Activated naive CD4-positive, alpha-beta T cell treated with anti-CD3 and anti-CD28 coated beads, Interleukin-2, amount 50 U/mL, for 72 hours (primary cell): ENCODE results near the gene RPLP2. TPM values are rescaled to one million over a fixed set of nuclear protein-coding genes. Genes with fewer than 3 reads are reported as not detected.
A peak's percentile ranks its signal among the peaks of the same experiment; 100 is the strongest.

Experiments used
- ATAC-seq, 2 donors: fragments of 150-1000 bp; cut with Tn5 transposase; 2 replicates each; pipeline ENCODE4 v1.10.0; 2021; ENCODE audit warnings: mild to moderate bottlenecking in 2 of 2, moderate library complexity in 2 of 2
- DNase-seq, 2 donors: peaks; one replicate each; pipeline ENCODE4 v3.0.0; 2021 to 2022; ENCODE audit warnings: low spot score in 2 of 2
- H3K27ac Mint-ChIP-seq, 2 donors: one replicate each; pipeline ENCODE4 v1.8.0; 2022; ENCODE audit warnings: mild to moderate bottlenecking in 2 of 2, mixed read lengths in 2 of 2
- H3K36me3 Mint-ChIP-seq, 2 donors: one replicate each; pipeline ENCODE4 v1.8.0; 2022; ENCODE audit warnings: mixed read lengths in 2 of 2
- H3K9me3 Mint-ChIP-seq, 2 donors: one replicate each; pipeline ENCODE4 v1.8.0; 2022; ENCODE audit warnings: mixed read lengths in 2 of 2
- total RNA-seq, 2 donors: library from RNA; stranded (reverse); gene quantifications; one replicate each; pipeline ENCODE4 v1.2.3, GENCODE V29; 2022

Gene RPLP2
- total RNA-seq, 2 donors from 2014 or later, result 3,020 to 3,653 TPM

DNA sequence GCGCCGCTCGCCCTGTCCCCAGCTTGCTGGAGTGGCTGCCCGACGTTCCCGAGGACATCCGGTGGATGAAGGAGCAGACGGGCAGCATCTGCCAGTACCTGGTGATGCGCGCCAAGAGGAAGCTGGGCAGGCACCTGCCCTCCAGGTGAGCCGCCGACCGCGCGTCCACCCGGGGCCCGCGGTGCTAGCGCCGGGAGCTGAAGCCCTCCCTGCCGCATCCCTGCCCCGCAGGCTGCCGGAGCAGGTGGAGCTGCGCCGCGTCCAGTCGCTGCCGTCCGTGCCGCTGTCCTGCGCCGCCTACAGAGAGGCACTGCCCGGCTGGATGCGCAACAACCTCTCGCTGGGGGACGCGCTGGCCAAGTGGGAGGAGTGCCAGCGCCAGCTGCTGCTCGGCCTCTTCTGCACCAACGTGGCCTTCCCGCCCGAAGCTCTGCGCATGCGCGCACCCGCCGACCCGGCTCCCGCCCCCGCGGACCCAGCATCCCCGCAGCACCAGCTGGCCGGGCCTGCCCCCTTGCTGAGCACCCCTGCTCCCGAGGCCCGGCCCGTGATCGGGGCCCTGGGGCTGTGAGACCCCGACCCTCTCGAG is 14.6 kb downstream of the RPLP2 start:
- DNase-seq (no peak), ATAC-seq (no peak)
- Mint-ChIP-seq H3K9me3 (no peaks in the 10 kb centered on the region), H3K36me3 (peaks cover 5 to 7% of the 10 kb centered on the region in 2 donors), H3K27ac (no peak overlapping the region)

DNA sequence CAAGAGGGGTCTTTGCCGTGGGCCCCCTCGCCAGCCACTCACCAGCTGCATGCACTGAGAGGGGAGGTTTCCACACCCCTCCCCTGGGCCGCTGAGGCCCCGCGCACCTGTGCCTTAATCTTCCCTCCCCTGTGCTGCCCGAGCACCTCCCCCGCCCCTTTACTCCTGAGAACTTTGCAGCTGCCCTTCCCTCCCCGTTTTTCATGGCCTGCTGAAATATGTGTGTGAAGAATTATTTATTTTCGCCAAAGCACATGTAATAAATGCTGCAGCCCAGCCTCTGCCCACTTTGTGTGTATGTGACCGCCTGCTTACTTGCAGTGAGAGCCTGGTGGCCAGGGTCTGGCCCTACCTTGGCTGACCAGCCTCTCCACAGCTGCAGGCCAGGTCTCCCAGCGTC is 15.2 kb downstream of the RPLP2 start:
- DNase-seq (no peak), ATAC-seq (no peak)
- peaks cover 5 to 7% of the 10 kb centered on the region in 2 donors for H3K36me3 Mint-ChIP-seq
- H3K27ac Mint-ChIP-seq, result no peak overlapping the region
- H3K9me3 Mint-ChIP-seq, result no peaks in the 10 kb centered on the region

DNA sequence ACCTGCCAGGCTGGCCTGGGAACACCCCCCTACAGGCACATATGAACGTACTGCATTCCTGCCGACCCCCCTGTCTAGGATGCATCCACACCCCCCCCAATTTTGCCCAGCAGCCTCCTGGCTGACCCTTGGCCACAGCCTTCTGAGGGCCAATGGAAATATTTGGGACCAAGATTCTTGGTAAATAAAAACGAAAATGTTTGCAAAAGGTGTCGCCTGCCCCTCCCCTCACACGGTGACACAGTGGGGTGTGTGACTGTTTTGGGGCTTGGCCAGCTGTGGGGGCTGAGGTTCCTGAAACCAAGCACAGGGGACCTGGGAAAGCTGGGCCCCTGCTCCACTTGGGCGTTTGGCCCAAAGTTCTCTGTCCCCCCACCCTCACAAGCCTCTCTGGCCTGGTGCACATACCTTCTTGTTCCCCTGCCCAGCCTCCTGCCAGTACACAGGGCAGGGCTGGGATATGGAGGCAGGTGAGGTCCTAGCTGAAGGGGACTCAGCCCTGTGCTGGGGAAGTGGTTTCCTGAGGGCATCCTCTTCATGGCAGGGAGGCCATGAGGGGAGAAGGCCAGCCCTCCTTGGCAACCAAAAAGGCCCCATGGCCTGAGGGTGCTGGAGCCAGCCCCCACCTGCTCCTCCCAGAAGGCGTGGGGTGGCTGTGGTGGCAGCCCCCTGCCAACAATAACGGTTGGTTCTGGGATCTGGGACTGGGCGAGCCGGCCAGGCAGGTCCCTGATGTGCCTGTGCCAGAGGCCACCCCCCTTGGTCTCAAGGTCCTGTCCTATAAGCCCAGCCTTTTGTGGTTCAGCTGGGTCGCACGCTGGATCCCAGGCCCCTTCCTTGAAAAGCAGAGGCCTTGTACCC is 15.8 kb downstream of the RPLP2 start:
- DNase-seq (no peak), ATAC-seq (no peak)
- no peaks in the 10 kb centered on the region for H3K9me3 Mint-ChIP-seq
- no peak overlapping the region for H3K27ac Mint-ChIP-seq
- H3K36me3 Mint-ChIP-seq, result peaks cover 5 to 7% of the 10 kb centered on the region in 2 donors

DNA sequence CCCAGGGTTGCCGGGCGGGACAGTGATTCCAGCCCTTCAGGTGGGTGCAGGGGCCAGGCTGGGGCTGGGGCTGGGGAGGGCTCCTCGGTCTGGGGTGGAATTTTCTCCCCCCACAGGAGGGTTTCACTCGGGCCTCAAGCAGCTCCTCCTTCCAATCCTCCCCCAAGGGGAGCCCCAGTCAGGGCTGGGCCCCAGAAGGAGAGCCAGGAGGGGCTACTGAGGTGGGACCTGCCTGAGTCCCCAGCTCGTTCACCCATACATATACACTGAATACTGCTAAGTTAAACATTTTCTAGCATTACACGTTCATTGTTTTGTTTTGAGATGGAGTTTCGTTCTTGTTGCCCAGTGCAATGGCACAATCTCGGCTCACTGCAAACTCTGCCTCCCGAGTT is 16.5 kb downstream of the RPLP2 start:
- H3K27ac Mint-ChIP-seq, result no peak overlapping the region
- ATAC-seq, result no peak
- peaks cover 5 to 7% of the 10 kb centered on the region in 2 donors for H3K36me3 Mint-ChIP-seq
- no peak for DNase-seq
- no peaks in the 10 kb centered on the region for H3K9me3 Mint-ChIP-seq

DNA sequence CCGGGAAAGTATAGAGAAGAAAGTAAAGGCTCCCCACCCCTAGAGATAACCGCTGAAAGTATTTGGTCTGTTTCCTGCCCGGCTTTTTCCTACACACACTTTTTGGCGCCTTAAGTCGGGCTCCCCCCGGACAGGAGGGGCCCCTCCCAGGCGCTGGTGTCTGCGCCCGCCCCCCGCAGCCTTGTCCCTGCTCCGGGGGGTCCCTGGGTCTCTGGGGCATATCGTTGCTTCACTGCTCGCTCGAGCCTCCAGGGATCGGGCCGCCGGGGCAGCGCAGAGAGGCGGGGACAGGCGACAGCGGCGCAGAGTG is 17.0 kb downstream of the RPLP2 start:
- Mint-ChIP-seq H3K36me3 (peaks cover 5 to 7% of the 10 kb centered on the region in 2 donors), H3K27ac (no peak overlapping the region), H3K9me3 (no peaks in the 10 kb centered on the region)
- DNase-seq, result no peak
- ATAC-seq, result peak; percentile 1 to 17

DNA sequence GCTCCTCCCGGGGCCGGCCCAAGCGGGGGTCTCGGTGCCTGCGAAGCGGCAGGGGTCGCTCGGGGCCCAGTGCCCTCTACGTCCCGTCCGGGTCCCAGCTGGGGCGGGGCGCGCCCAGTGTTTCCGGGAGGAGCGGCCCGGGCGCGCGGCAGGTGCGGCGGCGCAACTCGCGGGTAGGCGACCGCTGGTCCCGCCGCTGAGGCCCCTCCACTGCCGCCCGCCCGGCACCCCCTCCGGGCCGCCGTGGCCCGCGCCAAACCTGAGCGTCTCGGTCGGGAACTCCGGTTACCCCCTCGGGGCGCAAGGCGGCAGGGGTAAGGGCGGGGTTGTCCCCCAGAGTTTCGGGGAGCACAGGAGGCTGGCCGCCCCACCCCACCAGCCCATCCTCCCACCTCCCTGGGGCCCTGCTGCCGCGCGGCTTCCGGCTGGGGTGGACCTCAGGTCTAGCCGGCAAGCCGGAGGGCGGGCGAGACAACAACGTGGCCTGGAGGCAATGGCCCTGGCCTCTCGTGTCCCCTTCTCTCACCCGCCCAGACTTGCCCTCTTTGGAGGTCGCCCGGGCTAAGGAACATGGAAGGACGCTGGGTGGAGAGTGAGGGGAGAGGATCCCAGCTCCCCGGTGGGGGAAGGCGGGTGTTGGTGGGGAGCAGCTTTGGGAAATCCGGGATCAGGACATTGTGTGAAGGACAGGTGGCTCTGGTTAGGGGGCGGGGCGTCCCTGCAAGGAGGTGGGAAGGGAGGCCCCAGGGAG is 17.6 kb downstream of the RPLP2 start:
- H3K27ac Mint-ChIP-seq, result no peak overlapping the region
- ATAC-seq (peak; percentile 4 to 49), DNase-seq (no peak)
- no peaks in the 10 kb centered on the region for H3K9me3 Mint-ChIP-seq
- H3K36me3 Mint-ChIP-seq, result peaks cover 5 to 7% of the 10 kb centered on the region in 2 donors

DNA sequence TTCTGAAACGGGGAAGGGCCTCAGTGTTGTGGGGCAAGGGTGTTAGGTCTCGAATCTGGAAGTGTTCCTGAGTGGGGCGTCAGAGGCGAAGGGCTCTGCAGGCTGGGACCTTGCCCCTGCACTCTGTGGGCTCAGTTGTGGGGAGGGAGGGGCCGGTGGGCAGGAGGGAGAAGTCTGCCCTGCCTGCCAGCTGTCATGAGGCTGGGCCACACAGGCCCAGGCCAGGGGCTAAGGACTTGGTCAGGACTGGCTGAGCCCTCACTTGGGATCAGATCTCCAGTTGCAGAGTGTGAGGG is 18.1 kb downstream of the RPLP2 start, which contains the start of gene CRACR2B:
TSS of gene CRACR2B (plus strand) at position 23 of the 296 bp plus-strand sequence. CDS start 689 bp downstream, outside the sequence.
- no peak for ATAC-seq
- Mint-ChIP-seq H3K36me3 (peaks cover 5 to 7% of the 10 kb centered on the region in 2 donors), H3K9me3 (no peaks in the 10 kb centered on the region), H3K27ac (no peak within 1 kb of the TSS)
- no peak for DNase-seq

DNA sequence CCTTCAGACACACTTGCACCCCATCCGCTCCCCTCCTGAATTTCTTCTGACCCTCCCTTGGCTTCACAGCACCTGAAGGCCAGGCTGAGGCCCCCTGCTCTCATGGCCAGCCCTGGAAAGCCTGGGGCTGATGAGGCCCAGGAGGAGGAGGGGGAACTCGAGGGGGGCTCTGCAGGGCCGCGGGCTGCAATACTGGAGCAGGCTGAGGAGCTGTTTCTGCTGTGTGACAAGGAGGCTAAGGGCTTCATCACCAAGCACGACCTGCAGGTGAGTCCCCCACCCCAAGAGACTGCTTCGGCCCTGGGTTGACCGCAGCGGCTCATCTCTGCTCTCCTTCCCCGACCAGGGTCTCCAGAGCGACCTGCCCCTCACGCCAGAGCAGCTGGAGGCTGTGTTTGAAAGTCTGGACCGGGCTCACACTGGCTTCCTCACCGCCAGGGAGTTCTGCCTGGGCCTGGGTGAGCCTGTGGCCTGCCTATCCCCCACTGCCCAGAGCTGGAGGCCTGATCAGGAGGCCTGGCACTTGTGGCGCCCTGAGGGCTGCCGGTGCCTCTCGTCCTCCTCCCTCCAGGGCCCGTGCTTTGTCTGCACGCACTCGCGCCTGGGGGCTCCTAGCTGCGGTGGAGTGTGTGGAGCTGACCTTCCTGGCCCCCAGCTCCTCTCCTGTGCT is 18.9 kb downstream of the RPLP2 start:
- H3K27ac Mint-ChIP-seq, result no peak overlapping the region
- H3K9me3 Mint-ChIP-seq, result no peaks in the 10 kb centered on the region
- DNase-seq (no peak), ATAC-seq (no peak)
- H3K36me3 Mint-ChIP-seq, result peaks cover 5 to 7% of the 10 kb centered on the region in 2 donors

DNA sequence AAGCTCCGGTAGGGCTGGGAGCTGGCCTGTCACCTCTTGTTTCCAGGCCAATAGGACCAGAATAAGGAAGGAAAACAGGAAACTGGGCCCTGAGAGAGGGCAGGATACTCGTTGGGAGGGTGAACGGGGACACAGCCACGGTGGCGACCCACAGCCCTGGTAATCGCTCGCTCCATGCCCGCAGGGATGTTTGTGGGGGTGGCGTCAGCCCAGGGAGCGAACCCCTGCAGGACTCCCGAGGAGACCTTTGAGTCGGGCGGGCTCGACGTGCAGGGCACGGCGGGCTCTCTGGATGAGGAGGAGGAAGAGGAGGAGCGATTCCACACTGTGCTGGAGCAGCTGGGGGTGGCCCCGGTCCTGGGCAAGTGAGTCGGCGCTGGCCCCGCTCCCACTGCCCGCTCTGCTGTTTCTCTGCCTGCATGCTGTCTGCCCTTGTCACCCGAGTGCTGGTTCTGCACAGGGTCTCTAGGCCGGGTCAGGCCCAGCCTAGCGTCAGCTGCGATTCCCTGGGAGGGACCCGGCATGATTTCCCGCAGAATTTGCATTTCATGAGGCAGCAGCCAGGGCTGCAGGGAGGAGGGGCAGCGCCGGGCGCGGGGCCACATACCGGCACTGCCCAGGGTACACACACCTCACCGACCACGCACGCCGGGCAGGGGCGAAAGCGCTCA is 19.5 kb downstream of the RPLP2 start:
- Mint-ChIP-seq H3K27ac (no peak overlapping the region), H3K9me3 (no peaks in the 10 kb centered on the region), H3K36me3 (peaks cover 5 to 7% of the 10 kb centered on the region in 2 donors)
- ATAC-seq (no peak), DNase-seq (no peak)

DNA sequence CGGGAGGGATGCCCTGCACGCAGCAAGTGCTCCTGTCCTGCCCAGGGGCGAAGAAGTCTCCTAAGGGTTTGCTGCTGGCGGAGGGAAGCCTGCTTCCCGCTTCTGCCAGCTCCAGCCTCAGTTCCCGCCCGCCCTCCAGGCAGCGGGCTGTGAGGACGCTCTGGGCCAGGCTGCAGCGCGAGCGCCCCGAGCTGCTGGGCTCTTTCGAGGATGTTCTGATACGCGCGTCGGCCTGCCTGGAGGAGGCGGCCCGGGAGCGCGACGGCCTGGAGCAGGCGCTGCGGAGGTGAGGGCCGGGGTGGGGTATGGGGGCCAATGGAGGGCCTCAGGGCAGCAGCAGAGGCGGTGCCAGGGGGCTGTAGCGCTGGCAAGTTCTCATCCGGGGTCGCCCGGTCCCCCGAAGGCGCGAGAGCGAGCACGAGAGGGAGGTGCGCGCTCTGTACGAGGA is 20.1 kb downstream of the RPLP2 start:
- Mint-ChIP-seq H3K9me3 (no peaks in the 10 kb centered on the region), H3K27ac (no peak overlapping the region), H3K36me3 (peaks cover 4 to 7% of the 10 kb centered on the region in 2 donors)
- DNase-seq (no peak), ATAC-seq (peak in 1 of 2 donors; percentile 10)

DNA sequence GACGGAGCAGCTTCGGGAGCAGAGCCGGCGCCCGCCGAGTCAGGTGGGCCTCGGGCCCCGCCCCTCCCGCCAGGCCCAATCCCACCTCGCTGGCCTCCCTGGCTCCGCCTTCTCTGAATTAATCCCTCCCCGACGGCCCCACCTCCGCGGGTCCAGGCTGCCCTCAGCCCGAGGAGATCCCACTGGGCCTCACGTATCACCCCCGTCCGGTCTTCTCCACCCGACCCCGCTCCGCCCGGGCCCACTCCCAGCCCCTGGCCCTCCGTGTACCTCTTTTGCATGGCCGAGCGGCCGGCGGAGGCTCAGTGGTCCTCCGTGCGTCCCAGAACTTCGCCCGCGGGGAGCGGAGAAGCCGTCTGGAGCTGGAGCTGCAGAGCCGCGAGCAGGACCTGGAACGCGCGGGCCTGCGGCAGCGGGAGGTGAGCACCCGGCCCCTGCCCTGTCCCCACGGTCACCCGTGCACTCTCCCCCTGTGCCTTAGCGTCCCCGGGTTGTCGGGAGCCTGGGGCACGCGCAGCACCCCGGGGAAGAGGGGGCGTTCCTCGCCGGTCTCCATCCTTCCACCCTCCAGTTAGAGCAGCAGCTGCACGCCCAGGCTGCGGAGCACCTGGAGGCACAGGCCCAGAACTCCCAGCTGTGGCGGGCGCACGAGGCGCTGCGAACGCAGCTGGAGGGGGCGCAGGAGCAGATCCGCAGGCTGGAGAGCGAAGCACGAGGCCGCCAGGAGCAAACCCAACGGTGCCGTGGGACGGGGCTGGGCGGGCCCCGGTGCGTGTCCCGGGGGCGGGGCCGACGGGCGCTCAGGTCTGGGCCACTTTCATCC is 20.7 kb downstream of the RPLP2 start:
- Mint-ChIP-seq H3K36me3 (peaks cover 0 to under 1% of the 10 kb centered on the region in 2 donors), H3K9me3 (no peaks in the 10 kb centered on the region), H3K27ac (no peak overlapping the region)
- ATAC-seq (peak in 1 of 2 donors; percentile 65), DNase-seq (peak in 1 of 2 donors; percentile 77)

DNA sequence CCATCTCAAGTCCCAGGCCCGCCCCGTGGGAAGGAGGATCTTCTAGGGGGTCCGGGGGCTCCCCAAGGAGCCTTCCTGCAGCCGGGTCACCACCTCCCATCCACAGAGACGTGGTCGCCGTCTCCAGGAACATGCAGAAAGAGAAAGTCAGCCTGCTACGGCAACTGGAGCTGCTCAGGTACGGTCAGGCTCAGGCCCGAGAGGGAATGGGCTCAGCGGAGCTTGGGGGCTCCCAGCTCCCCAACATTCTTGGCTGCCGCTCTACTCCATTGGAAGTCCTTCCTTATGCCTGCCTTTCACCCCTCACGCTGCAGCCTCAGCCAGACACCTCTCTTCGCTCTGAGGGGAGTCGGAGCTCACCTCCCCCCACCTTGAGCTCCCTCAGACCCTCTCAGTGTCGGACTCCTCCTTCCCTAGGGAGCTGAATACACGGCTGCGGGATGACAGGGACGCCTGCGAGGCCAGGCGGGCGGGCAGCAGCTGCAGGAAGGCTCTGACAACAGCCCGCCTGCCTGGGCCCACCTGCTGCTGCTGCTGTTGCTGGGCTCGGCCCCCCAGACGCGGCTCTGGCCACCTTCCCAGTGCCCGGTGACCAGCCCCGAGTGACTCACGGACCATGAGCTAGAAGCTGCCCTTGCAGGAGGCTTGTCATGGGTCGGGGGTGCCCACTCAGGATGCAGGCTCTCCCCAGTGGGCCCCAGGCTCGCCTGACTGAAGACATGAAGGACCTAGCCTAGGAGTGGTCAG is 21.5 kb downstream of the RPLP2 start:
- no peaks in the 10 kb centered on the region for H3K36me3 Mint-ChIP-seq
- H3K9me3 Mint-ChIP-seq, result no peaks in the 10 kb centered on the region
- ATAC-seq, result no peak
- no peak for DNase-seq
- H3K27ac Mint-ChIP-seq, result no peak overlapping the region

DNA sequence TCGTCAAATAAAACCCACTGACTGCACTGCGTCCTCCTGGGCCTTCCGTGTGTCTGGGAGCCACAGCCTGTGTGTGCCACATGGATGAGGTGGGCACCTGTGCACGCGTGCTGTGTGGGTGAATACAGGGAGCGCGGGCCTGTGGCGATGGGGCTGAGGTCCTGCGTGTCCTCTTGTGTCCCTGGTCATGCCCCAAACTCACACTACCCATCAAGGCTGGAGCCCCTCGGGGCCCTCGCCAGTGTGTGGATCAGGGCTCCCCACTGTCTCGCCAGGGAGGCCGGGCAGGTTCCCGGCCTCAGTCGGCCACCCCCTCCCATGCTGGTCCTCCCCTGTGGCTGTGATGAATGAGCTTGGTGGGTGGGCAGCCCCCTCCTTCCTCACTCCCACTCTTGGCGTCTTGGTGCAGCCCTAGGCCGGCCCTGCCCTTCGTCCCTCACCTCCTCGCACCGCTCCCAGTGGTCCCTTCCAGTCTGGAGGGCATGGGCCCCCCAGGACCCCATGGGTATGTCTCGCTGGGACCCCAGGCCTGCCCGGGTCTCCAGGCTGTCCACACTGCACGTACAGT is 22.3 kb downstream of the RPLP2 start:
- ATAC-seq, result no peak
- no peak overlapping the region for H3K27ac Mint-ChIP-seq
- no peaks in the 10 kb centered on the region for H3K36me3 Mint-ChIP-seq
- no peaks in the 10 kb centered on the region for H3K9me3 Mint-ChIP-seq
- no peak for DNase-seq

DNA sequence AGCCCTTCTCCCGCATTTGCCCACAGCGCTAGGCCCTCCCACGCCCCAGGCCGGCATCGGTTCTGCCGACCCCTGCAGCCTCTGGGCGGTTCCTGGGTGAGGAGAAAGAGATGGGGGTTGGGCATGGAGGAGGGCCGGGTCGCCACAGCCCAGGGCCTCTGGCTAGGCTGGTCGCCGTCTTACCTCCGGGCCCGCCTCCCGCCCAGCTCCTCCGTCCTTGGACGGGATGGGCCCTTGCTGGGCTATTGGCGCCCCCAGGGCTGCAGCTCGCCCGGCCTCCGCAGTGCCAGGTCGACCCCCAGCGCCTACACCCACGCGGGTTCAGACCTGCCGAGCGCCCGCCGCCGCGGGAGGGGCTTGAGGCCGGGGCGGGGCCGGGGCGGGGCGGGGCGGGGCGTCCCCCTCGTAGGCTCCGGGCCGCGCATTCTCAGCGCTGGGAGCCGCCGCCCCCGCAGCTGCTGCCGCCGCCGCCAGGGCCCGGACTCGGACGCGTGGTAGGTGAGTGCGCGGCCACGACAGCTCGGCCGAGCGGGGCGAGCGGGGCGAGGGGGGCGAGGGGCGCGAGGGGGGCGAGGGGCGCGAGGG is 22.9 kb downstream of the RPLP2 start, which contains the start of gene CD151:
TSS of gene CD151 (plus strand) at position 424 of the 585 bp plus-strand sequence. CDS start 3,118 bp downstream, outside the sequence.
- Mint-ChIP-seq H3K27ac (peak within 1 kb of the TSS in 1 of 2 donors; percentile 37), H3K36me3 (no peaks in the 10 kb centered on the region), H3K9me3 (no peaks in the 10 kb centered on the region)
- DNase-seq (peak in 1 of 2 donors; percentile 69), ATAC-seq (peak; percentile 67 to 72)
